NCI-H748 treated with DMSO at 0.1 percent for 48 hours (cell line): ENCODE data around the gene TMEM168.
"Not testable (repeated sequence)": the region's sequence is repeated elsewhere in the genome, so short reads cannot be mapped to it uniquely, and the experiment has no call there.

Experiments
- DNase-seq: peaks from one replicate; lab custom pipeline; 2025; lab: John Stamatoyannopoulos, UW

Gene TMEM168

GRCh38 chr7:112781558-112781957 lies 8.6 kb downstream of the TMEM168 start:
- DNase-seq, result no peak

GRCh38 chr7:112781110-112781509 lies 9.1 kb downstream of the TMEM168 start:
- DNase-seq, result no peak

- DNase-seq, result no peak
Observed at GRCh38 chr7:112779667-112780066, 10.5 kb downstream of the TMEM168 start.

- no peak for DNase-seq
Observed at GRCh38 chr7:112777406-112777805, 12.8 kb downstream of the TMEM168 start.

- no peak for DNase-seq
Observed at GRCh38 chr7:112771166-112771565, 19.0 kb downstream of the TMEM168 start.

- no peak for DNase-seq
Observed at GRCh38 chr7:112770051-112770450, 20.1 kb downstream of the TMEM168 start.

- no peak for DNase-seq
Observed at GRCh38 chr7:112765105-112765504, 25.1 kb downstream of the TMEM168 start.

GRCh38 chr7:112763996-112764395 lies 26.2 kb downstream of the TMEM168 start:
- no peak for DNase-seq

- no peak for DNase-seq
Observed at GRCh38 chr7:112763298-112763697, 26.9 kb downstream of the TMEM168 start.

- DNase-seq, result no peak
Observed at GRCh38 chr7:112759905-112760304, 30.3 kb downstream of the TMEM168 start.

GRCh38 chr7:112757337-112757736 lies 32.9 kb downstream of the TMEM168 start:
- DNase-seq, result no peak

GRCh38 chr7:112753298-112753697 lies 36.9 kb downstream of the TMEM168 start:
- DNase-seq, result no peak

- no peak for DNase-seq
Observed at GRCh38 chr7:112752576-112752975, 37.6 kb downstream of the TMEM168 start.

- no peak for DNase-seq
Observed at GRCh38 chr7:112749775-112750174, 40.4 kb downstream of the TMEM168 start.

GRCh38 chr7:112748381-112748780 lies 41.8 kb downstream of the TMEM168 start:
- no peak for DNase-seq

GRCh38 chr7:112745635-112746034 lies 44.6 kb downstream of the TMEM168 start:
- DNase-seq, result no peak

- no peak for DNase-seq
Observed at GRCh38 chr7:112744818-112745217, 45.4 kb downstream of the TMEM168 start.

- no peak for DNase-seq
Observed at GRCh38 chr7:112743811-112744210, 46.4 kb downstream of the TMEM168 start.

GRCh38 chr7:112740667-112741066 lies 49.5 kb downstream of the TMEM168 start:
- no peak for DNase-seq

- no peak for DNase-seq
Observed at GRCh38 chr7:112739436-112740180, 50.6 kb downstream of the TMEM168 start.

GRCh38 chr7:112735261-112735660 lies 54.9 kb downstream of the TMEM168 start:
- no peak for DNase-seq

- DNase-seq, result not testable (repeated sequence)
Observed at GRCh38 chr7:112731324-112731723, 58.9 kb downstream of the TMEM168 start.

GRCh38 chr7:112726076-112726475 lies 64.1 kb downstream of the TMEM168 start:
- no peak for DNase-seq

- no peak for DNase-seq
Observed at GRCh38 chr7:112723416-112723815, 66.8 kb downstream of the TMEM168 start.
